ENCODE results near the gene BRI3.

GRCh38 chr7:98252425-98253054 is 28.9 kb upstream of the BRI3 start:
- TF ChIP-seq CREB1 (IDR thresholded peaks at IDR 0.05) (no peak), CREB1 (CRISPR knock-in tag; IDR thresholded peaks at IDR 0.05) (no peak), SAFB (IDR thresholded peaks at IDR 0.05; ENCODE audit: borderline replicate concordance, low read depth, low read length) (no peak), ZNF24 (IDR thresholded peaks at IDR 0.05) (no peak), ELK1 (CRISPR knock-in tag; IDR thresholded peaks at IDR 0.05) (no peak), CEBPZ (IDR thresholded peaks at IDR 0.05; ENCODE audit: borderline replicate concordance, low read depth, low read length) (no peak), CTCF (IDR thresholded peaks at IDR 0.05 in 2 of 3, conservative IDR thresholded peaks at IDR 0.05 in 1 of 3; ENCODE audit: insufficient read depth in 2 of 3, low read depth in 1 of 3, low read length in 3 of 3) (no peak), ZNF253 (CRISPR knock-in tag; conservative IDR thresholded peaks at IDR 0.05) (no peak), CAMTA2 (CRISPR knock-in tag; conservative IDR thresholded peaks at IDR 0.05) (no peak), GMEB1 (CRISPR knock-in tag; IDR thresholded peaks at IDR 0.05) (no peak), IRF1 (CRISPR knock-in tag; IDR thresholded peaks at IDR 0.05; ENCODE audit: borderline replicate concordance) (no peak), CBX8 (IDR thresholded peaks at IDR 0.05; ENCODE audit: borderline replicate concordance, extremely low read depth, low read depth, low read length, poor library complexity, severe bottlenecking) (no peak), ATF3 (IDR thresholded peaks at IDR 0.05) (no peak), ATF3 (CRISPR knock-in tag; conservative IDR thresholded peaks at IDR 0.05) (no peak)
